NCI-H146 treated with DMSO at 0.1 percent for 48 hours (cell line): ENCODE results near the gene MAGEA4.

Source experiments
- DNase-seq: peaks from one replicate; lab custom pipeline; 2025; ENCODE audit not compliant: unreplicated experiment; lab: John Stamatoyannopoulos, UW

The MAGEA4 gene

GRCh38 chrX:151922692-151923091 lies 10.0 kb downstream of the MAGEA4 start:
- no peak for DNase-seq

- no peak for DNase-seq
Observed at GRCh38 chrX:151923648-151924047, 11.0 kb downstream of the MAGEA4 start.

- DNase-seq: no peak
Observed at GRCh38 chrX:151929126-151929525, 16.4 kb downstream of the MAGEA4 start.

GRCh38 chrX:151935358-151935757 lies 22.7 kb downstream of the MAGEA4 start:
- DNase-seq: no peak

- no peak for DNase-seq
Observed at GRCh38 chrX:151938172-151938571, 25.5 kb downstream of the MAGEA4 start.

GRCh38 chrX:151954730-151955129 lies 42.0 kb downstream of the MAGEA4 start:
- no peak for DNase-seq

GRCh38 chrX:151958101-151958500 lies 45.4 kb downstream of the MAGEA4 start:
- DNase-seq: no peak

GRCh38 chrX:151962034-151962433 lies 49.3 kb downstream of the MAGEA4 start:
- no peak for DNase-seq

- no peak for DNase-seq
Observed at GRCh38 chrX:151966236-151966635, 53.5 kb downstream of the MAGEA4 start.

GRCh38 chrX:151970027-151970426 lies 57.3 kb downstream of the MAGEA4 start:
- DNase-seq: no peak

- DNase-seq: no peak
Observed at GRCh38 chrX:151970661-151971060, 58.0 kb downstream of the MAGEA4 start.

GRCh38 chrX:151973060-151973661 lies 60.5 kb downstream of the MAGEA4 start:
- no peak for DNase-seq

GRCh38 chrX:151973851-151974335 lies 61.2 kb downstream of the MAGEA4 start:
- no peak for DNase-seq
